ENCODE results near the gene SYNJ1. TPM values are rescaled to one million over a fixed set of nuclear protein-coding genes. Genes with fewer than 3 reads are reported as not detected.

The SYNJ1 gene
- total RNA-seq, 1 donor from 2014 or later, result 4.1 TPM

DNA sequence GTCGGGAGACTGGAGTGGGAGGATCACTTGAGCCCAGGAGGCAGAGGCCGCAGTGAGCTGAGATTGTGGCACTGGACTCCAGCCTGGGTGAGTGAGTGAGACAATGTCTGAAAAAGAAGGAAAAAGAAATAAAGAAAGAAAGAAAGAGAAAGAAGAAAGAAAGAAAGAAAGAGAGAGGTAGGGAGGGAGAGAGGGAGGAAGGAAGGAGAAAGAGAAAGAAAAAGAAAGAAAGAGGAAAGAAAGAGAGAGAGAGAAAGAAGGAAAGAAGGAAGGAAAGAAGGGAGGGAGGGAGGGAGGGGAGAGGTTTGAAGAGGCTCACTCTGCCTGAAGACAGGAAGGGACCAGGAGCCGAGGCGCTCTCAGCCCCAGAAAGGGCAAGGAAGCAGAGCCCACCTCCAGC is 137.7 kb downstream of the SYNJ1 start:
- Mint-ChIP-seq H3K27ac (no peak overlapping the region), H3K4me1 (no peaks in the 10 kb centered on the region), H3K27me3 (ENCODE audit: insufficient read depth, low read depth) (peaks cover 4% of the 10 kb centered on the region), H3K36me3 (no peaks in the 10 kb centered on the region), H3K4me3 (no peak overlapping the region), H3K9me3 (no peaks in the 10 kb centered on the region)
- H3K9ac ChIP-seq, result no peak overlapping the region
- H4K20me1 ChIP-seq (ENCODE audit: low read depth), result no peaks in the 10 kb centered on the region
- H3K36me3 ChIP-seq, result no peaks in the 10 kb centered on the region
- no peak overlapping the region for H3K27ac ChIP-seq
- no peak overlapping the region for H2AFZ ChIP-seq (replicated peaks)
- H3K4me2 ChIP-seq, result no peak overlapping the region
- TF ChIP-seq CTCF (IDR thresholded peaks at IDR 0.05), result no peak
- TF ChIP-seq EZH2phosphoT487 (IDR thresholded peaks at IDR 0.05), result no peak
- no peak for TF ChIP-seq EZH2 (IDR thresholded peaks at IDR 0.05)
- no peaks in the 10 kb centered on the region for H3K79me2 ChIP-seq (ENCODE audit: low read depth)
- H3K4me3 ChIP-seq, result no peak overlapping the region
- no peaks in the 10 kb centered on the region for H3K27me3 ChIP-seq
- H3K4me1 ChIP-seq, result no peaks in the 10 kb centered on the region
- no peak for DNase-seq (ENCODE audit: low spot score)
- H3F3A ChIP-seq (ENCODE audit: low read depth), result no peaks in the 10 kb centered on the region
- no peaks in the 10 kb centered on the region for H3K9me3 ChIP-seq (ENCODE audit: low read depth)

- Histone ChIP-seq H3K4me3 (no peak overlapping the region), H3K27me3 (no peaks in the 10 kb centered on the region), H3K4me2 (no peak overlapping the region), H3K4me1 (no peaks in the 10 kb centered on the region), H2AFZ (replicated peaks) (no peak overlapping the region), H3K9ac (no peak overlapping the region), H3K36me3 (no peaks in the 10 kb centered on the region), H3K79me2 (ENCODE audit: low read depth) (no peaks in the 10 kb centered on the region), H3K9me3 (ENCODE audit: low read depth) (no peaks in the 10 kb centered on the region), H3K27ac (no peak overlapping the region), H4K20me1 (ENCODE audit: low read depth) (no peaks in the 10 kb centered on the region), H3F3A (ENCODE audit: low read depth) (no peaks in the 10 kb centered on the region)
- TF ChIP-seq EZH2 (IDR thresholded peaks at IDR 0.05) (no peak), CTCF (IDR thresholded peaks at IDR 0.05) (no peak), EZH2phosphoT487 (IDR thresholded peaks at IDR 0.05) (no peak)
- Mint-ChIP-seq H3K4me3 (no peak overlapping the region), H3K36me3 (no peaks in the 10 kb centered on the region), H3K27me3 (ENCODE audit: insufficient read depth, low read depth) (peaks cover 3% of the 10 kb centered on the region), H3K27ac (no peak overlapping the region), H3K4me1 (no peaks in the 10 kb centered on the region), H3K9me3 (no peaks in the 10 kb centered on the region)
- DNase-seq (ENCODE audit: low spot score), result no peak
Measured at GRCh38 chr21:32587651-32588050, 140.2 kb downstream of the SYNJ1 start.

DNA sequence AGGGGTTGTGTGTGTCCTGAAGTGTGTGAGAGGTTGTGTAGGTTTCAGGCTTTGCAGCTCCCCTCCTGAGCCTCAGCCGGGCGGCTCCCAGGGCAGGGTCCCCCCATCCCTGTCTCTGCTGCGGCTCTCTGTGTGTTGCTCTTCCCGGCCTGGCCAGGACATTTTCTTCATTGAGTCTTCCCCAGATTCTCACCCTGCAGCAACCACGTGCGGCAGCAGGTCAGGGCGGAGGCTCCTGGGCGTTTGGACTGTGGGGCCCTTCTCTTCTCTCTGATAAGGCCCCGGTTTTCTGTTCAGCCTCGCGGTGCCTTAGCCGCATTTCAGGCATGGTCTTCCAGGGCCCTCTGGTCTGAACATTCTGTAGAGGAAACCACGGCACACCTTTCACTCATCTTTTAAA is 140.7 kb downstream of the SYNJ1 start:
- Histone ChIP-seq H3K4me1 (no peaks in the 10 kb centered on the region), H3K9ac (no peak overlapping the region), H3K36me3 (no peaks in the 10 kb centered on the region), H3K4me3 (no peak overlapping the region), H3K27ac (no peak overlapping the region), H3F3A (ENCODE audit: low read depth) (no peaks in the 10 kb centered on the region), H3K79me2 (ENCODE audit: low read depth) (no peaks in the 10 kb centered on the region), H3K9me3 (ENCODE audit: low read depth) (no peaks in the 10 kb centered on the region), H2AFZ (replicated peaks) (no peak overlapping the region), H3K4me2 (no peak overlapping the region), H4K20me1 (ENCODE audit: low read depth) (no peaks in the 10 kb centered on the region), H3K27me3 (no peaks in the 10 kb centered on the region)
- Mint-ChIP-seq H3K27me3 (ENCODE audit: insufficient read depth, low read depth) (peaks cover 3% of the 10 kb centered on the region), H3K36me3 (no peaks in the 10 kb centered on the region), H3K27ac (no peak overlapping the region), H3K9me3 (no peaks in the 10 kb centered on the region), H3K4me3 (no peak overlapping the region), H3K4me1 (no peaks in the 10 kb centered on the region)
- TF ChIP-seq EZH2phosphoT487 (IDR thresholded peaks at IDR 0.05), result no peak
- no peak for TF ChIP-seq EZH2 (IDR thresholded peaks at IDR 0.05)
- TF ChIP-seq CTCF (IDR thresholded peaks at IDR 0.05), result no peak
- DNase-seq (ENCODE audit: low spot score), result no peak

Data from neural progenitor cell (in vitro differentiated cells).